PC-9 (cell line): ENCODE measurements around the gene PRRT2. TPM values are rescaled to one million over a fixed set of nuclear protein-coding genes. Genes with fewer than 3 reads are reported as not detected.

Source experiments
- BruUV-seq: library from RNA; stranded (reverse); fragments of 400-500 nt; replicated peaks from 2 replicates; lab custom pipeline; 2021; lab: Mats Ljungman, UMichigan
- CTCF ChIA-PET: fragments of 300-600 bp; sonication (Branson Sonifier 250); formaldehyde crosslinking; loops from one replicate; lab custom pipeline; 2022; ENCODE audit warnings: antibody characterized with exemption; lab: Charles Lee
- POLR2A ChIA-PET: fragments of 300-600 bp; sonication (Branson Sonifier 250); formaldehyde crosslinking; loops from one replicate; lab custom pipeline; 2022; ENCODE audit warnings: antibody characterized with exemption; ENCODE audit not compliant: unreplicated experiment; lab: Charles Lee
- DNase-seq, 2 experiments: peaks; one replicate each; pipeline versions ENCODE4 v3.0.0 to v3.0.0-alpha.2; 2015 to 2022; ENCODE audit warnings: mixed read lengths in 1 of 2
- H2AFZ ChIP-seq: fragments of 200-600 bp; sonication (generic); 2 replicates; pipeline ENCODE4 v1.8.1; 2017; ENCODE audit warnings: antibody characterized with exemption
- H3F3A ChIP-seq: fragments of 200-600 bp; sonication (generic); 2 replicates; pipeline ENCODE4 v1.8.1; 2017; ENCODE audit warnings: antibody characterized with exemption, mild to moderate bottlenecking, low read depth; ENCODE audit not compliant: insufficient read depth
- H3K27ac ChIP-seq: fragments of 200-600 bp; sonication (generic); 2 replicates; pipeline ENCODE4 v1.6.1; 2016; ENCODE audit warnings: mixed run types
- H3K27me3 ChIP-seq: fragments of 200-600 bp; sonication (generic); 2 replicates; pipeline ENCODE4 v1.6.1; 2016; ENCODE audit warnings: low read depth, mixed run types; ENCODE audit not compliant: insufficient read depth
- H3K36me3 ChIP-seq: fragments of 200-600 bp; sonication (generic); 2 replicates; pipeline ENCODE4 v1.6.1; 2016; ENCODE audit warnings: low read depth, mixed run types
- H3K4me1 ChIP-seq: fragments of 200-600 bp; sonication (generic); replicated peaks from 2 replicates; pipeline ENCODE4 v1.6.1; 2016; ENCODE audit warnings: mixed run types; ENCODE audit not compliant: insufficient read depth
- H3K4me2 ChIP-seq: fragments of 200-600 bp; sonication (generic); 2 replicates; pipeline ENCODE4 v1.6.1; 2017; ENCODE audit warnings: mixed run types
- H3K4me3 ChIP-seq: fragments of 200-600 bp; sonication (generic); 2 replicates; pipeline ENCODE4 v1.6.1; 2016; ENCODE audit warnings: mixed run types
- H3K79me2 ChIP-seq: fragments of 200-600 bp; sonication (generic); 2 replicates; pipeline ENCODE4 v1.6.1; 2017; ENCODE audit warnings: low read depth, mixed run types
- H3K9me2 ChIP-seq: fragments of 200-600 bp; sonication (generic); 2 replicates; pipeline ENCODE4 v1.8.1; 2017; ENCODE audit warnings: mild to moderate bottlenecking; ENCODE audit not compliant: insufficient read depth
- H3K9me3 ChIP-seq: fragments of 200-600 bp; sonication (generic); 2 replicates; pipeline ENCODE4 v1.8.1; 2016; ENCODE audit warnings: low read depth; ENCODE audit not compliant: insufficient read depth
- H4K20me1 ChIP-seq: fragments of 200-600 bp; sonication (generic); 2 replicates; pipeline ENCODE4 v1.8.1; 2017; ENCODE audit not compliant: insufficient read depth
- EZH2 ChIP-seq: fragments of 200-600 bp; sonication (generic); IDR thresholded peaks from 2 replicates; pipeline ENCODE4 v1.8.0; 2017; ENCODE audit warnings: antibody characterized with exemption, low read depth
- intact Hi-C: fragments of 100-400 bp; cut with micrococcal nuclease; formaldehyde crosslinking; loops from one replicate; pipeline ENCODE4 v1.10.0; 2022; ENCODE audit not compliant: unreplicated experiment
- total RNA-seq: library from RNA; stranded (reverse); gene quantifications from 2 replicates; pipeline ENCODE4 v1.2.3, GENCODE V29; 2021
- TF ChIP-seq, protein P1 (sequence below): fragments of 200-600 bp; sonication (generic); conservative IDR thresholded peaks from 2 replicates; pipeline ENCODE4 v1.6.1; 2017; ENCODE audit warnings: mixed run types, antibody characterized with exemption, mild to moderate bottlenecking, moderate library complexity

Gene PRRT2
- total RNA-seq, 1 experiment from 2014 or later, result 4.9 TPM

DNA sequence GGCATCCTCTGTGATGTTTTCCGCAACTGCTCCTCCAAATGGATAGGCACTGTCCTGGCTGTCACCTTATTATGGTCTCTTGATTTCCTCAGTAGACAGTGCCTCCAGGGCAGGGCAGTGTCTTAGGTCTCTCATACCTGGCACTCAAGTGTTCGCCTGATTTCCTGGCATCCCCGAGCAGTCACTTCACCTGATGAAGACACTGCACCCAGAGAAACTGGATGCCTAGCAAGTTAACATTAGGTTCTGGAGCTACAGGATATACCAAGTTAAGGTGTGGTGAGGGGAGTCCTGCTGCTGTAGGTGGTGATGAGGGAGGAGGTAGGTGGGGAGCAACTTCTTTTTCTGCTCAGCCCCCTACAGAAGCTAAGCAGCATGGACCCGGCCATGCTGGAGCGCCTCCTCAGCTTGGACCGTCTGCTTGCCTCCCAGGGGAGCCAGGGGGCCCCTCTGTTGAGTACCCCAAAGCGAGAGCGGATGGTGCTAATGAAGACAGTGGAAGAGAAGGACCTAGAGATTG lies 9.5 kb upstream of the PRRT2 start:
- no peaks in the 10 kb centered on the region for H3K9me2 ChIP-seq
- no peak for DNase-seq
- no peak overlapping the region for H2AFZ ChIP-seq
- H3K4me3 ChIP-seq, result no peak overlapping the region
- CTCF ChIA-PET, result interaction anchor here (0.6 kb wide), 1 partner anchor 82 kb away, joined by 10 read pairs; no protein-coding TSS in a partner anchor
- POLR2A ChIA-PET, result no interaction called here
- H3F3A ChIP-seq, result peaks cover 38% of the 10 kb centered on the region
- peaks cover 10% of the 10 kb centered on the region for H3K4me1 ChIP-seq
- no peaks in the 10 kb centered on the region for H3K27me3 ChIP-seq
- H3K9me3 ChIP-seq, result no peaks in the 10 kb centered on the region
- TF ChIP-seq, protein P1, sequence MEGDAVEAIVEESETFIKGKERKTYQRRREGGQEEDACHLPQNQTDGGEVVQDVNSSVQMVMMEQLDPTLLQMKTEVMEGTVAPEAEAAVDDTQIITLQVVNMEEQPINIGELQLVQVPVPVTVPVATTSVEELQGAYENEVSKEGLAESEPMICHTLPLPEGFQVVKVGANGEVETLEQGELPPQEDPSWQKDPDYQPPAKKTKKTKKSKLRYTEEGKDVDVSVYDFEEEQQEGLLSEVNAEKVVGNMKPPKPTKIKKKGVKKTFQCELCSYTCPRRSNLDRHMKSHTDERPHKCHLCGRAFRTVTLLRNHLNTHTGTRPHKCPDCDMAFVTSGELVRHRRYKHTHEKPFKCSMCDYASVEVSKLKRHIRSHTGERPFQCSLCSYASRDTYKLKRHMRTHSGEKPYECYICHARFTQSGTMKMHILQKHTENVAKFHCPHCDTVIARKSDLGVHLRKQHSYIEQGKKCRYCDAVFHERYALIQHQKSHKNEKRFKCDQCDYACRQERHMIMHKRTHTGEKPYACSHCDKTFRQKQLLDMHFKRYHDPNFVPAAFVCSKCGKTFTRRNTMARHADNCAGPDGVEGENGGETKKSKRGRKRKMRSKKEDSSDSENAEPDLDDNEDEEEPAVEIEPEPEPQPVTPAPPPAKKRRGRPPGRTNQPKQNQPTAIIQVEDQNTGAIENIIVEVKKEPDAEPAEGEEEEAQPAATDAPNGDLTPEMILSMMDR, result no peak
- TF ChIP-seq EZH2, result no peak
- no TSS peak for BruUV-seq
- intact Hi-C loops, result no loop called here
- H3K79me2 ChIP-seq, result no peaks in the 10 kb centered on the region
- no peaks in the 10 kb centered on the region for H4K20me1 ChIP-seq
- H3K36me3 ChIP-seq, result peaks cover 31% of the 10 kb centered on the region
- H3K27ac ChIP-seq, result no peak overlapping the region
- no peak overlapping the region for H3K4me2 ChIP-seq

DNA sequence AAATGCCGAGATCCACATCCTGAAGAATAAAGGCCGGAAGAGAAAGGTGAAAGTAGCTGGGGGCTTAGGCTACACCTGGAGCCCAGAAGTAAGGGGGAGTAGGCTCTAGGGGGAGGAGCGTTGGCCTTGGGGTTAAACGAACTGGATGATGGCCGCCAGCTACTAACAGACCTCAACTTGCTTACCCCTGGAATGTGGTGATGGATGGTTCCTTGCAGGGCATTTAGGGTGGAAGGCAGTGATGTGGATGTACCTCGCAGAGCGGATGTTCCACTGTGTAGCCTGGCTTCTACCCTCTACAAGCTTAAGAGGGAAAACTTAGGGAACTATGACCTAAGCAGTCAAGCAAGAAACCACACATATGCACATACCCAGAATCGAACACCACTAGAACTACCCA lies 8.0 kb upstream of the PRRT2 start:
- Histone ChIP-seq H3K27me3 (no peaks in the 10 kb centered on the region), H3K4me3 (peak overlapping the region; percentile 76; the same call in 1 of the 2 replicates), H3K36me3 (peaks cover 31% of the 10 kb centered on the region; the same call in 1 of the 2 replicates), H3K79me2 (peaks cover 11% of the 10 kb centered on the region), H3K9me2 (no peaks in the 10 kb centered on the region), H3K4me1 (peaks cover 19% of the 10 kb centered on the region), H3K27ac (peak overlapping the region; percentile 68; the same call in 1 of the 2 replicates), H4K20me1 (peaks cover 8% of the 10 kb centered on the region; the same call in 1 of the 2 replicates), H2AFZ (no peak overlapping the region), H3F3A (peaks cover 49% of the 10 kb centered on the region), H3K9me3 (no peaks in the 10 kb centered on the region), H3K4me2 (peak overlapping the region; percentile 85)
- DNase-seq, result no peak
- intact Hi-C loops, result no loop called here
- ChIA-PET POLR2A (interaction anchor here (0.6 to 1.4 kb wide), 3 partner anchors 14 to 846 kb away, joined by 3 to 18 read pairs (median 4); partner anchors contain the start of gene KIF22), CTCF (interaction anchor here (1.4 kb wide), 1 partner anchor 44 kb away, joined by 3 read pairs; no protein-coding TSS in a partner anchor)
- BruUV-seq, result no TSS peak
- TF ChIP-seq, protein P1, result no peak
- TF ChIP-seq EZH2, result no peak

DNA sequence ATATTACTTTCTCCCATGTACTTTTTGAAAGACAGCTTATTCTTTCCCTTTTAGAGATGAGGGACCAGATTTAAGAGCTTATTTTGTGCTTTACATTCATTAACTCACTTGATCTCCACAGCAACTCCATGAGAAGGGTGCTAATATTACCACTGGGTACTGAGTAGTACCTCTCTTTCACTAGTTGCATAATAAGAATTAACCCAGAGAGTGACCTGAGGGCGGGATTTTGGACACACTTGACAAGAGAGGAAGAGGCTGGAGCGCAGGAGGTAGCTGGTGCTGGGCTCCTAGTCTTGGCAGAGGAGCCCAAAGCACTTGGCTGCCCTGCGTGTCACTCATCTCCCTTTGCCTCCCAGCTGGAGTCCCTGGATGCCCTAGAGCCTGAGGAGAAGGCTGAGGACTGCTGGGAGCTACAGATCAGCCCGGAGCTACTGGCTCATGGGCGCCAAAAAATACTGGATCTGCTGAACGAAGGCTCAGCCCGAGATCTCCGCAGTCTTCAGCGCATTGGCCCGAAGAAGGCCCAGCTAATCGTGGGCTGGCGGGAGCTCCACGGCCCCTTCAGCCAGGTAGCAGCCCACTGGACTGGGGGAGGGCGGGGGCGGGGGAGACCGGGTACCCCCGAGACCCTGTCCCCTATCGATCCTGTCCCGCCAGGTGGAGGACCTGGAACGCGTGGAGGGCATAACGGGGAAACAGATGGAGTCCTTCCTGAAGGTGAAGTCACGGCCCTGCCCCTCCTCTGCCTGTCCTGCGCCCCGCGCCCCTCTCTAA lies 7.3 kb upstream of the PRRT2 start:
- intact Hi-C loops, result loop anchor here (1.0 kb wide), 3 partner anchors 14 to 169 kb away; partner anchors contain the start of genes KIF22 and TAOK2
- ChIA-PET POLR2A (interaction anchor here (0.5 to 1.4 kb wide), 5 partner anchors 15 to 847 kb away, joined by 3 to 18 read pairs (median 4); partner anchors contain the start of gene KIF22), CTCF (interaction anchor here (1.4 kb wide), 1 partner anchor 44 kb away, joined by 3 read pairs; no protein-coding TSS in a partner anchor)
- Histone ChIP-seq H4K20me1 (peaks cover 10% of the 10 kb centered on the region; the same call in 1 of the 2 replicates), H3F3A (peaks cover 55% of the 10 kb centered on the region), H3K36me3 (peaks cover 32% of the 10 kb centered on the region; the same call in 1 of the 2 replicates), H2AFZ (peak overlapping the region; percentile 84), H3K27ac (peak overlapping the region; percentile 68), H3K27me3 (no peaks in the 10 kb centered on the region), H3K4me2 (peak overlapping the region; percentile 85), H3K9me2 (no peaks in the 10 kb centered on the region), H3K9me3 (no peaks in the 10 kb centered on the region), H3K79me2 (peaks cover 17% of the 10 kb centered on the region), H3K4me1 (peaks cover 26% of the 10 kb centered on the region), H3K4me3 (peak overlapping the region; percentile 76)
- DNase-seq, result peak in 1 of 2 experiments; percentile 41
- TF ChIP-seq, protein P1, result no peak; the same call in 1 of the 2 replicates
- TF ChIP-seq EZH2, result no peak
- BruUV-seq, result TSS peak; percentile 67
